ENCODE results near the gene EHBP1.

The EHBP1 gene

DNA sequence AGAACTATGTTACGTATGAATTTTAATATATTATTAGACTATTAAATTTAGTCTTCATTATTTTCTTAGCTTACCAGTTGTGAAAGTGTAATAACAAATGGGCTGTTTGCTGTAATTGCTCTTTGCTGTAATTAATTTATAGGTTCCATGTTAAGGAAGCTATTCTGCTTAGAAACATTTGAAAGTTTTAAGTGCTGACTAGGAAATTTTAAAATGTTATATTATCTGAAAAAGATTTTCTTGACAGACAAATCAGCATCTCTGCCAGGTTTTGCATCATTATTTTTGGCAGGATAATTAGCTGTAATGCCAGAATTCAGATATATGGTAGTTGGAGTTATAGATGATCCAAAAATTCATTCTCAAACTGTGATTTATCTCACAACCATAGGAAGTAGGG is 387.3 kb downstream of the EHBP1 start:
- no peak for DNase-seq

DNA sequence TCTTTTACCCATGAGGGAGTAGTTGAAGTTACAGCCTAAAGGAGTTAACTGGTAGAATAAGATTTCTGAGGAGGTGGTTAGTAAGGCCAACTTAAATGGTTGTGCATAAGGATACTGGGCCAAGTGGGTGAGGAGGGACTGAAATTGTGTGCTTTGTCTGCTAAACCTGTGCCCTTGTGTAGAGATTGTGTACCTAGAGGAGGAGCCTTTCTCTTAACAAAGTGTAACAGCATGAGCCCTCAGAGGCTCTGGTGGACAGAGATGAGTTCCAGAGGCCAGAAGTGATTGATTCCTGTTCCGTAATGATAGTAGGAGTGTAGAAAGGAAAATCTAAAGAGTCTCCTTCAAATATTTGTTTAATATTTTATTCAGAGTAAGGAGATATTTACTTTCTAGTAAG is 388.0 kb downstream of the EHBP1 start:
- no peak for DNase-seq

All from NCI-H1694 (cell line).